MG63 (cell line): ENCODE data around the gene SNAP91. TPM values are rescaled to one million over a fixed set of nuclear protein-coding genes. Genes with fewer than 3 reads are reported as not detected.
A peak's percentile ranks its signal among the peaks of the same experiment; 100 is the strongest.
"Not testable (repeated sequence)": the region's sequence is repeated elsewhere in the genome, so short reads cannot be mapped to it uniquely, and the experiment has no call there.

Experiments used
- DNase-seq: peaks from one replicate; pipeline ENCODE4 v3.0.0-alpha.2; 2020
- H3K27me3 ChIP-seq: fragments of 250-450 bp; sonication (Bioruptor Pico); 2 replicates; pipeline ENCODE4 v1.5.1; 2020; ENCODE audit warnings: mild to moderate bottlenecking, moderate library complexity
- H3K36me3 ChIP-seq: fragments of 250-450 bp; sonication (Bioruptor Pico); 2 replicates; pipeline ENCODE4 v1.5.1; 2020; ENCODE audit warnings: mild to moderate bottlenecking, moderate library complexity
- H3K4me3 ChIP-seq: fragments of 250-450 bp; sonication (Bioruptor Pico); 2 replicates; pipeline ENCODE4 v1.5.1; 2020; ENCODE audit warnings: mild to moderate bottlenecking, moderate library complexity
- H3K9me3 ChIP-seq: fragments of 250-450 bp; sonication (Bioruptor Pico); 2 replicates; pipeline ENCODE4 v1.5.1; 2020; ENCODE audit warnings: mild to moderate bottlenecking, moderate library complexity
- total RNA-seq: library from RNA; depleted of rRNA; stranded (reverse); fragments of >200 nt; shearing (Covaris generic); gene quantifications from 2 replicates; pipeline ENCODE4 v1.2.3, GENCODE V29; 2014; ENCODE audit warnings: low replicate concordance

The SNAP91 gene
- total RNA-seq, 1 experiment from 2014 or later, result not detected

DNA sequence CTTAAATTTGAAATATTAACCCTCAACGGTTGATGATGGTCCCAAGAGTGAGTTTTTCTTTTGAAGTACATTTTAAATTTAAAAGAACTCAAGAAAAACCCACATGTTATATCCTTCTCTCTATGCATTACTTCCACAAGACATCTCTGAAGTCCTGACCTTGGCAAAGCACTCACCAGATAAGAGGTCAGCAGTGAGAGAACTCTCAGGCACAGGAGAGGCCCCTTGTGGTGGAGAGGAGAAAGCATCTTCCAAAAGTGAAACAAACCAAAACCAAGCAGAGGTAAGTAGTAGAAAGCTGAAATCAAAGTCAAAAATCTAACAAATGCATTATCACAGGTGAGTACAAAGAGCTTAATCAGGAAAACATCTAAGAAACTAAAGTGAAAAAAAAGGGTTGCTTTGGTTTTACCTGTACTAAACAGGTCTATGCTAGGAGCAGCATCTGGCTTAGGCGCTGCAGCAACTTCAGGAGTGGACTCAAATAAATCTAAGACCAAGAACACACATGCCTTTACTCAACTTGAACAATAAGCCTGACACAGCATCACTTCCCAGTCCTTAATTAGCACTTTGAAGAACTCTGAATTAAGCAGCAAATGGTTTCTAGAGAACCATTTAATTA lies 116.0 kb downstream of the SNAP91 start:
- DNase-seq, result peak; percentile 5
- Histone ChIP-seq H3K9me3 (no peaks in the 10 kb centered on the region), H3K27me3 (no peaks in the 10 kb centered on the region), H3K4me3 (no peak overlapping the region), H3K36me3 (no peaks in the 10 kb centered on the region)

DNA sequence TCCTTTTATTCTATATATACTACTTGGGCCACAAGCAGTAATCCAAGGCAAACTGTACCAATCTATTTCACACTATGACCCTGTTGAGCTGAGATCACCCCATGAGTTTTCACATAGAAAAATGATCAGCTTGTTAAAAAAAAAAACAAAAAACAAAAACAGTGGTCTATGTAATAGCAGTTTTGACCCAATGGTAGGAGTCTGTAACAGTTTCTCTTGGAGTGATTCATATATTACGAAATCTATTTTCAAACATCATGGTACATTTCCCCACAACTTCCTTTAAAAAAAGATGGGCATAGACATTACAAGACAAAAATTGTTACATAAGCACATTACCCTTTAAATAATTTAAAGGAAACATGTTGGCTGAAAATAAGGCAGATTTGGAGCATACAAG lies 118.5 kb downstream of the SNAP91 start:
- Histone ChIP-seq H3K36me3 (no peaks in the 10 kb centered on the region), H3K27me3 (no peaks in the 10 kb centered on the region), H3K4me3 (no peak overlapping the region), H3K9me3 (no peaks in the 10 kb centered on the region)
- no peak for DNase-seq

DNA sequence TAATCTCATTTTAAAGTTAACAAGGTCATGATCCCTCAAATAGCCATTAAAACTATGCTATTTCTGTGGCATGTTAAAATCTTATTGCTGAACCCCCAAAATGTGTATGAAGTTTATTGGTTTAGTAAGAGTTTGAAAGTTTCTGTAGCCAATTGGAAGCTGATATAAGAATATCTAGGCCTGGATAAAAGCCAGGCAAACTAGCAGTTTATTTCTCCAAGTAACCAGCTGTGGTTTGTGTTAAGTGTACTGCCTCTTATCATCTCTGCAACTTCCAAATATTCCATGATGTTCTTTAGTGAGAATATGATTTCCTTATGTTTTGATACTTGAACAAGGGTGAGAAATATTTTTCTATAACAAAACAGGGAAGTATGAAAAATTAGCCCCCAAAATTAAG lies 119.8 kb downstream of the SNAP91 start:
- no peak overlapping the region for H3K4me3 ChIP-seq
- H3K36me3 ChIP-seq, result no peaks in the 10 kb centered on the region
- DNase-seq, result no peak
- H3K27me3 ChIP-seq, result no peaks in the 10 kb centered on the region
- no peaks in the 10 kb centered on the region for H3K9me3 ChIP-seq

DNA sequence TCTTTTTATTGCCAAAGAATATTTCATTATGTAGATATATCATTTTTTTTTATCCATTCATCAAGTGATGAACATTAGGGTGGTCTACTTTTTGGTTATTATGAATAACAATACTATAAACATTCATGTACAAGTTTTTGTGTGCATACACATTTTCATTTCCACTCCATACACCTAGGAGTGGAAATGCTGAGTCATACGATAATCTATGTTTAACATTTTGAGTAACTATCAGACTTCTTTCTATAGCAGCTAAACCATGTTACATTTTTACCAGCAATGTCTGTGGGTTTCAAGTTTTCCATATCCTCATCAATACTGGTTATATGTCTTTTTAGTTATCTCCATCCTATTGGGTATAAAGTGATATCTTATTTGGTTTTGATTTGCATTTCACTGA lies 130.8 kb downstream of the SNAP91 start:
- Histone ChIP-seq H3K27me3 (no peaks in the 10 kb centered on the region), H3K36me3 (no peaks in the 10 kb centered on the region), H3K9me3 (no peaks in the 10 kb centered on the region), H3K4me3 (no peak overlapping the region)
- DNase-seq, result no peak

DNA sequence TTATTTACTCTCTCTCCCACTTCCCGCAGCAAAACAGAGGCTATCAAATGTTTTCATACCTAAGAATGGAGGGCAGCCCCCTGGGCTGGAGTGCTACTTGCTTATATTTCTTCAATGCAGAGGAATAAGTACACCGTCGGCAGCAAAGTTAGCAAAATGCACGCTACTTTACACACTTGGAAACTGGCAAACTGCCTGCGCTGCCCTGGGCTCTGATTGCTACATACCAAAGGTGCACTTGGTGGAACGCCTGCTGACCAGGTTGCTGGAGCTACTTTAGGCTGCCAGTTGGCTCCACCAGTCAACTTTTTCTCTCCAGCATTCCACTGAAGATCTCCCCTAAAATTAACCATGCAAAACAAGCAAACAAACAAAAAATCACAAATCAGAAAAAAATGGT lies 134.1 kb downstream of the SNAP91 start:
- Histone ChIP-seq H3K9me3 (no peaks in the 10 kb centered on the region), H3K4me3 (no peak overlapping the region), H3K27me3 (no peaks in the 10 kb centered on the region), H3K36me3 (no peaks in the 10 kb centered on the region)
- DNase-seq, result no peak

DNA sequence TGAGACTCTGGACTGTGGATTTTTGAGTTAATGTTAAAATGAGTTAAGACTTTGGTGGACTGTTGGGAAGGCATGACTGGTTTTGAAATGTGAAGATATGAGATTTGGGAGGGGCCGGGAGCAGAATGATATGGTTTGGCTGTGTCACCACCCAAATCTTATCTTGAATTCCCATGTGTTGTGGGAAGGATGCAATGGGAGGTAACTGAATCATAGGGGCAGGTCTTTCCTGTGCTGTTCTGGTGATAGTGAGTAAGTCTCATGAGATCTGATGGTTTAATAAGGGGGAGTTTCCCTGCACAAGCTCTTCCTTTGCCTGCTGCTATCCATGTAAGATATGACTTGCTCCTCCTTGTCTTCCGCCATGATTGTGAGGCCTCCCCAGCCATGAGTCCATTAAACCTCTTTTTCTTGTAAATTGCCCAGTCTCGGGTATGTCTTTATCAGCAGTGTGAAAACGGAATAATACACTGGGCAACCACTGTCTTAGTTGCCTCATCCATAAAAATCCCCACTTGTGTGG lies 137.2 kb downstream of the SNAP91 start:
- not testable (repeated sequence) for DNase-seq, H3K36me3 ChIP-seq, H3K9me3 ChIP-seq, H3K27me3 ChIP-seq, H3K4me3 ChIP-seq

DNA sequence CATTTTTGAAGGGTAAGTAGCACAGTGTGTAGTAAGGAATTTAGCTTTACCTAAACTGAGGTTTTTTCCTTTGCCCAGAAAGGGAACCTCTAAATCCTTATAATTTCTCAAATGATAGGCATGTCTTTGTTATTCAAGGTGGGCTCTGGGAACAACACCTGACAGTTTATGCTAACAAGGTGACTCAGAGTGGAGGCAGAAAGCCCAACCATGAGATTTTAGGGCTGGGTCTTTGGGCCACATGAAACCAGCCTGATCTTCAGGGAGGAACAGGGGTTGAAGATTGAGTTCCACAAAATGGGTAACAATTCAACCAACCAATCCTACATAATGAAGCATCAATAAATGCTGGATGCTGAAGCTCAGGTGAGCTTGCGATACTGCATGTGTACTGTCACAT lies 149.9 kb downstream of the SNAP91 start:
- no peaks in the 10 kb centered on the region for H3K36me3 ChIP-seq
- no peak overlapping the region for H3K4me3 ChIP-seq
- no peak for DNase-seq
- peaks cover 10% of the 10 kb centered on the region for H3K27me3 ChIP-seq
- no peaks in the 10 kb centered on the region for H3K9me3 ChIP-seq

DNA sequence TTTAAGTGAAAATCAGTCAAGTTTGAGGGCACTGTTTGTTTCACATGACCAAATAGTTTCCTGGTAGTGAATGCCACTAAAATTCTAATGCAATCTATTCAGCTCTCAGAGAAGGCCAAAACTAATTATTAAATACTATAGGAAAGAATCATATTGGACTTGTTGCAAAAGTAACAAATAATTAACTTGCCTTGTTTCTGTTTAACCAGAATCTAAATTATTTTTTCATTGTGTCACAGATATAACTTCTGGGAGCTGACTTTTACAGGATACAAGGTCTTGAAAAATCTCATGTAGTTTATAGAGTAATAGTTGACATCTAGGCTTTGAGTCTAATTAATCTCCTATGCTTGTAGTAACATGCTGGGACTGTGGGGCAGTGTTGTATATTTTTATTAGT lies 152.0 kb downstream of the SNAP91 start:
- DNase-seq, result no peak
- Histone ChIP-seq H3K4me3 (no peak overlapping the region), H3K27me3 (peaks cover 14% of the 10 kb centered on the region), H3K36me3 (no peaks in the 10 kb centered on the region), H3K9me3 (no peaks in the 10 kb centered on the region)

DNA sequence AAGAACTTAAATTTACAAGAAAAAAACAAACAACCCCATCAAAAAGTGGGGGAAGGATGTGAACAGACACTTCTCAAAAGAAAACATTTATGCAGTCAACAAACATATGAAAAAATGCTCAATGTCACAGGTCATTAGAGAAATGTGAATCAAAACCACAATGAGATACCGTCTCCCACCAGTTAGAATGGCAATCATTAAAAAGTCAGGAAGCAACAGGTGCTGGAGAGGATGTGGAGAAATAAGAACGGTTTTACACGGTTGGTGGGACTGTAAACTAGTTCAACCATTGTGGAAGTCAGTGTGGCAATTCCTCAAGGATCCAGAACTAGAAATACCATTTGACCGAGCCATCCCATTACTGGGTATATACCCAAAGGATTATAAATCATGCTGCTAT lies 157.2 kb downstream of the SNAP91 start:
- not testable (repeated sequence) for DNase-seq, H3K9me3 ChIP-seq, H3K36me3 ChIP-seq, H3K4me3 ChIP-seq
- H3K27me3 ChIP-seq, result peaks cover 14% of the 10 kb centered on the region

DNA sequence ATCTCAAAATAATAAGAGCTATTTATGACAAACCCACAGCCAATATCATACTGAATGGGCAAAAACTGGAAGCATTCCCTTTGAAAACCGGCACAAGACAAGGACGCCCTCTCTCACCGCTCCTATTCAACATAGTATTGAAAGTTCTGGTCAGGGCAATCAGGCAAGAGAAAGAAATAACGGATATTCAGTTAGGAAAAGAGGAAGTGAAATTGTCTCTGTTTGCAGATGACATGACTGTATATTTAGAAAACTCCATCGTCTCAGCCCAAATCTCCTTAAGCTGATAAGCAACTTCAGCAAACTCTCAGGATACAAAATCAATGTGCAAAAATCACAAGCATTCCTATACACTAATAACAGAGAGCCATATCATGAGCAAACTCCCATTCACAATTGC lies 158.4 kb downstream of the SNAP91 start:
- H3K4me3 ChIP-seq, H3K36me3 ChIP-seq, DNase-seq, H3K9me3 ChIP-seq: not testable (repeated sequence)
- H3K27me3 ChIP-seq, result peaks cover 11% of the 10 kb centered on the region

DNA sequence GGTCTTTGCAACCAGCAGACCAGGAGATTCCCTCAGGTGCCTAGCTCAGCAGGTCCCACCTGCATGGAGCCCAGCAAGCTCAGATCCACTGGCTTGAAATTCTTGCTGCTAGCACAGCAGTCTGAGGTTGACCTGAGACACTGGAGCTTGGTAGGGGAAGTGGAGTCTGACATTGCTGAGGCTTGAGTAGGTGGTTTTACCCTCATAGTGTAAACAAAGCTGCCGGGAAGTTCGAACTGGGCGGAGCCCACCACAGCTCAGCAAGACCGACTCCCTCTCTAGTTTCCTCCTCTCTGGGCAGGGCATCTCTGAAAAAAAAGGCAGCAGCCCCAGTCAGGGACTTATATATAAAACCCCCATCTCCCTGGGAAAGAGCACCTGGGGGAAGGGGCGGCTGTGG lies 162.3 kb downstream of the SNAP91 start:
- no peak for DNase-seq
- Histone ChIP-seq H3K27me3 (no peaks in the 10 kb centered on the region), H3K4me3 (no peak overlapping the region), H3K9me3 (no peaks in the 10 kb centered on the region), H3K36me3 (no peaks in the 10 kb centered on the region)

DNA sequence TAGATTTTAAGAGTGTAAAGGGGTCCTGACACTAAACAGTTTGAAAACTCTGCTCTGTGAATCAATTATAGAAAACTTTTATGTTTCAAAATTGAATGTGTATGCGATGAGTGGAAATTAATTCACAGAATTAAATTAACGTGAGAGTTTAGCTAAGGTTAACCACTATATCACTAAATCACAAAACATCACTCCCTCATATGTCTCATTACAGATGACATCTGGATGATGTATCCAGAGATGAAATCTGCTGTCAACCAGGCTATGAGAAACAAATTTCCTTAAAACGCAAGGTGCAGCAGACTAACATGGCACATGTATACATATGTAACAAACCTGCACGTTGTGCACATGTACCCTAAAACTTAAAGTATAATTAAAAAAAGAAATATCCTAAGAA lies 169.2 kb downstream of the SNAP91 start:
- no peak overlapping the region for H3K4me3 ChIP-seq
- DNase-seq, result no peak
- H3K9me3 ChIP-seq, result no peaks in the 10 kb centered on the region
- H3K27me3 ChIP-seq, result 0 out of 2 replicates have a peak, but pooled peaks cover 2% of the 10 kb centered on the region
- no peaks in the 10 kb centered on the region for H3K36me3 ChIP-seq

DNA sequence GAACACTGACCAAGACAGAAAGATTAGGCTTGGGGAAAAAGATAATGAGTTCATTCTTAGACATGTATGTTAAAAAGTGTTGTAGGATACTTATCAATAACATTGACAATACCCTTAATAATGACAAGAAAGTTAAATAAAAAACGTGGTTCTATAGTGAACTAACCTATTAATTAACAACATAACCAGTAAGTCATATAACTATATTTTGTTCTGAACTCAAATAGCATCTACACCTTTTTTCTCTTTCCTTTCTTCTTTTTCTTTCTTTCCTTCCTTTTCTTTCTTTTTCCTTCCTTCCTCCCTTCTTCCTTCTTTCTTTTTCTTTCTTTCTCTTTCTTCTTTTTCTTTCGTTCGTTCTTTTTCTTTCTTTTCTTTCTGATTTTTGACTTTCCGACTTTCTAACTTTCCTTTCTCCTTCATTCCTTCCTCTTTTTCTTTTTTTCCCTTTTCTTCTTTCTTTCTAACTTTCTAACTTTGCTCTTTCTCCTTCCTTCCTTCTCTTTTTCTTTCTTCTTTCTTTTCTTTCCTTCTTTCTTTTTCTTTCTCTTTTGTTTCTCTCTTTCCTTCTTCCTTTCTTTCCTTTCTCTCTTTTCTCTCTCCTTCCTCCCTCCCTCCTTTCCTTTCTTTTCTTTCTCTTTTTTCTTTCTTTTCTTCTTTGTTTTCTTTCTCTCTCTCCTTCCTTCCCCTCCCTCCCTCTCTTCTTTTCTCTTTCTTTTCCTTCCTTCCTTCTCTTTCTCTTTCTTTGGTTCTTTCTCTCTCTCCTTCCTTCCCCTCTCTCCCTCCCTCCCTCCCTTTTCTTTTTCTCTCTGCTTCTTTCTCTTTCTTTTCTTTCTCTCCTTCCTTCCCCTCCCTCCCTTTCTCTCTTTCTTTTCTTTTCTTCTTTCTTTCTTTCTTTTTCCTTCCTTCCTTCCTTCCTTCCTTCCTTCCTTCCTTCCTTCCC lies 172.0 kb downstream of the SNAP91 start:
- DNase-seq, result no peak
- Histone ChIP-seq H3K36me3 (no peaks in the 10 kb centered on the region), H3K4me3 (no peak overlapping the region), H3K27me3 (0 out of 2 replicates have a peak, but pooled peaks cover 2% of the 10 kb centered on the region), H3K9me3 (no peaks in the 10 kb centered on the region)

DNA sequence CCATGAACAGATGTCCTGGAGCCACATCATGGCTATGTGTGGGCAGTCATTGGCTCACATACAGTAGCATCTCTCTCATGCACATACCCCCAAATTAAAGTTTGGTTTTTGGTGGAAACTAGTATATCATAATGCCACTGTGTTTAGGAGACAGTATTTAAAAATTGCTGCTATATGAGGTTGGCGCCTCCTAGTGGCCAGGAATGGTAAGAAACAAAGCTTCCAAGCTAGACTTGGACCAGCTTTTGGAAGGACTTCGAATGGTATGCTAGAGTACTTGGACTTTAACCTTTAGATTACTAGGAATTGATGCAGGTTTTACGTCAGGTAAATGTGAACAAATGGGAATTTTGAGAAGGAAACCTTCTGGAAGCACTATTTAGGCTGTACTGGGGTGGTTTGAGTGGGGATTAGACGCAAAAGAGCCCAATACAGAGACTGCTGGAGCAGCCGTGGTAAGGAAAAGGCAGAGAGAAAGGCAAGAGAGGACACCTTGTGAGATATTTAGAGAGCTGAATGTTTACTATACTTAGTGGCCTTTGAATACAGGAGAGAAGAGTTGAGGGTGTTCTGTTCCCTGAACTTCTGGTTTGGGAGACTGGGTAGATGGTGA lies 172.8 kb downstream of the SNAP91 start:
- Histone ChIP-seq H3K4me3 (no peak overlapping the region), H3K36me3 (no peaks in the 10 kb centered on the region), H3K9me3 (no peaks in the 10 kb centered on the region), H3K27me3 (0 out of 2 replicates have a peak, but pooled peaks cover 2% of the 10 kb centered on the region)
- peak; percentile 11 for DNase-seq

DNA sequence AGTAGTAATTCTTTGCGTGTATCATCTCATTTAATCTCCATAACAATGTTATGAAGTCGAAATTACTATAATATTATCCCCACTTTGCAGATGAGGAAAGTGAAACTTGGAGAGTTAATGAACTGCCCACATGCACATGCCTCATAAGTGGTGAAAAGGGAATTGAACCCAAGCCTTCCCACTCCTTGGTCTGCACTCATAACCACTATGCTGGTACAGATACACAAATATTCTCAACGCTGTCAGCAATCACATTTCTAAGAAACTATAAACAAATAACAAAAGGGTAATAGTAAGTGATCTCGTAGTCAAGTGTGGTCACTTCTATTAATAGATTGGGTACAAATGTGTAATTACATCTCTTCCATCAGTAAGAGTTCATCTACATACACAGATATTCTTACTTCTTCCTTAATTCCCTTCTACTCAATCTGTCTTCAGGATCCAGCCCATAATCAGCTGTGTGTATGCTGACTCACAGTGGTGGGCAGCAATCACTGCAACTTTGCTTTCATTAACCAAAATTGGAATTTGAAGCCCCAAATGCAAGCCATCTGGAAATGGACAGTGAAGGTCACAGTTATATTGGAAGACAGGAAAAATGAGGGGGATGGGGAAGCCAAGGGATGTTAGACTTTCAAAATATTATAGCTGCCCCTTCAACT lies 190.0 kb downstream of the SNAP91 start:
- no peaks in the 10 kb centered on the region for H3K27me3 ChIP-seq
- no peaks in the 10 kb centered on the region for H3K9me3 ChIP-seq
- H3K4me3 ChIP-seq, result no peak overlapping the region
- H3K36me3 ChIP-seq, result no peaks in the 10 kb centered on the region
- no peak for DNase-seq

DNA sequence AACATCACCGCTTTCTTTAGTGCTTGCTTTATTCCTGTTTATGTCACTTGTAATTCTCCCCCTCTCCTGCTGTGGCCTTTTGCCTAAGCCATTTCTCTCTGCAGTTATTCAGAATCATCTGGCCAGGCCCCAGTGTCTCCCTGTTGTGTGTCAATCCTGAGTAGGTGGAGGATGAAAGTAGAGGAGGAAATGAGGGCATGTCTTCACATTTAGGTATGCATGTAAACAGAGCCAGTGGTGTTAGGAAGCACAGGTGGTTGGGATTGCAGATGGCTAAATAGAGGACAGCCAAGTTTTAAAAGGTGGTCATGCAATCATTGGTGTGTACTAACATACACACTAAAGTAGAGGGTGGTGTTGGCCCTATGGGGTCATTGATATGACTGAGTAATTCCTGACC lies 191.4 kb downstream of the SNAP91 start:
- no peak overlapping the region for H3K4me3 ChIP-seq
- H3K9me3 ChIP-seq, result no peaks in the 10 kb centered on the region
- H3K27me3 ChIP-seq, result no peaks in the 10 kb centered on the region
- no peaks in the 10 kb centered on the region for H3K36me3 ChIP-seq
- DNase-seq, result no peak
